Measurements from ENCODE around the gene ACTN1.

DNA sequence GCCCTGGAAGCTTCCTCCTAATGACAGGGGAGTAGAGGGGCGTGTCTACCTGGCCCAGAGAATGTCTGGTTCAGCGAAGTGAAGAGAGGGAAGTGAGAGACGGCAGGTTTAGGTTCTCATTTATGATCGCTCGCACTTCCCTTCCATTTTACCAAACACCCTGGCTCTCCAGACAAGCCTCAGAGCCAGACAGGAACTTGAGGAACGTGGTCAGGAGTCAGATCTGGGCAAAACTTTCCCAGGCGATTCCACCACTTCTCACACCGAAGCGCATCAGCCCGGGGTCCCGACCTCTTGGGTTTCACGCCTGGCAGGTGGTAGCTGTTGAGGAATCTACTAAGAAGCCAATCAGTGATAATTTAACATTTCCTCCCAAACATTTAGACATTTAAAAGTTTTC lies 21.3 kb downstream of the ACTN1 start:
- TF ChIP-seq, protein P1, sequence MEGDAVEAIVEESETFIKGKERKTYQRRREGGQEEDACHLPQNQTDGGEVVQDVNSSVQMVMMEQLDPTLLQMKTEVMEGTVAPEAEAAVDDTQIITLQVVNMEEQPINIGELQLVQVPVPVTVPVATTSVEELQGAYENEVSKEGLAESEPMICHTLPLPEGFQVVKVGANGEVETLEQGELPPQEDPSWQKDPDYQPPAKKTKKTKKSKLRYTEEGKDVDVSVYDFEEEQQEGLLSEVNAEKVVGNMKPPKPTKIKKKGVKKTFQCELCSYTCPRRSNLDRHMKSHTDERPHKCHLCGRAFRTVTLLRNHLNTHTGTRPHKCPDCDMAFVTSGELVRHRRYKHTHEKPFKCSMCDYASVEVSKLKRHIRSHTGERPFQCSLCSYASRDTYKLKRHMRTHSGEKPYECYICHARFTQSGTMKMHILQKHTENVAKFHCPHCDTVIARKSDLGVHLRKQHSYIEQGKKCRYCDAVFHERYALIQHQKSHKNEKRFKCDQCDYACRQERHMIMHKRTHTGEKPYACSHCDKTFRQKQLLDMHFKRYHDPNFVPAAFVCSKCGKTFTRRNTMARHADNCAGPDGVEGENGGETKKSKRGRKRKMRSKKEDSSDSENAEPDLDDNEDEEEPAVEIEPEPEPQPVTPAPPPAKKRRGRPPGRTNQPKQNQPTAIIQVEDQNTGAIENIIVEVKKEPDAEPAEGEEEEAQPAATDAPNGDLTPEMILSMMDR (IDR thresholded peaks at IDR 0.05) = no peak
- TF ChIP-seq POLR2A (IDR thresholded peaks at IDR 0.05) = no peak

Data from breast epithelium (tissue), 3 donors.